GM18517 (cell line): ENCODE measurements around the gene KCNMB2.
A peak's percentile ranks its signal among the peaks of the same experiment; 100 is the strongest.

Source experiments
- ATAC-seq: cut with Tn5 transposase; IDR thresholded peaks from one replicate; pipeline ENCODE4 v1.9.1; 2021; ENCODE audit warnings: mild to moderate bottlenecking, moderate library complexity; ENCODE audit not compliant: unreplicated experiment

The KCNMB2 gene

DNA sequence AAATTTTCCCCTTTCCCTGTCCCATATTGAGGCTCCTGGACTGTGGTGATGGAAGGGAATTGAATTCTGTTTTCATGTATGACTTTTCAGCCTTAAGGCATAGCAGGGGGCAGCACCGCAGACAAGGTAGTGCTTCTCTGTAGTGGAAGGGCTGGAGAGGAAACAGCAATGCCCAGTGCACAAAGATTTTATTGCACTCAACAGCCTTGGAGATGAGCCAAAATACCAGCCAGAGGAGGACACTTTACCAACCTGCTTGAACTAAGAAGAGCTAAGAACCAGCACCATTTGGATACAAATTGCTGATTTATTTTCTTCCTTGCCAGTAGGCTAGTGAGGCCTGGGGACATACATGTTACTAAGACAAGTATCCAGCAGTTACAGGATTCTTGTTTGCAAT lies 98.7 kb downstream of the KCNMB2 start:
- no peak for ATAC-seq

DNA sequence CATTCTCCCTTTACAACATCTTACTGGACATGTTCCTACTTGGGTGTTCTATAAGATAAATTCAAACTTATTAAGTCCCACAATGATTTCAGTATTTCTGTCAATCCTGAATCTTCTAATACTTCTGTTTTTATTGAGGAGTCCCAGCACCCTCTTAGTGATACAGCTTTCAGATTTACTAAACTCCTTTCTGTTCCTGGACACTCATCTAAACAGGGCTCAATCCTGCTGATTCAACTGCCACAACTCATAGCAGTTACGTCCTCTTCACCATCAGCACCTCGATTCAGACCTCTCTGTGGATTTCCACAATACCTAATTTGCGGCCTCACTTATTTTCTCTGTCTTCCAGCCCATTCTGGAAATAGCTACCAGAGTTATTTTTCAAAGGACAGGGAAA lies 101.6 kb downstream of the KCNMB2 start:
- no peak for ATAC-seq

DNA sequence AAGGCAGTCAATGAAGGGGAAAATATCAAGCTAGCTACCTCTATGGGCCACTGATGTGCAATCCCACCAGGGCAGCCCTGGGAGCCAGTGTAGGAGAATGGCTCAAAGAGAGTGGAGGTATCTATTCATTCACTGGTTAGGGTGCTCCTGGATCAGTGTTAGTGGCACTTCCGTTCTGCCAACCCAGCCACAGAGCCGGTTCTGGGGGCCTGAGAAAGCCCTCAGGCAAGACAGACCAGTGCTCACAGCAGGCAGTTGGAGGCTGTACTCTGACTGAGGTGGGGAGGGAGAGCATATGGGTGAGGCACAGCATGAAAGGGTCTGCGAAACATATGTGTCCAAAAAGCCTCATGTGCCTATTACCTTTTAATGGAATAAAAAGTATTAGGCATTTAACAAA lies 109.3 kb downstream of the KCNMB2 start:
- ATAC-seq = no peak

DNA sequence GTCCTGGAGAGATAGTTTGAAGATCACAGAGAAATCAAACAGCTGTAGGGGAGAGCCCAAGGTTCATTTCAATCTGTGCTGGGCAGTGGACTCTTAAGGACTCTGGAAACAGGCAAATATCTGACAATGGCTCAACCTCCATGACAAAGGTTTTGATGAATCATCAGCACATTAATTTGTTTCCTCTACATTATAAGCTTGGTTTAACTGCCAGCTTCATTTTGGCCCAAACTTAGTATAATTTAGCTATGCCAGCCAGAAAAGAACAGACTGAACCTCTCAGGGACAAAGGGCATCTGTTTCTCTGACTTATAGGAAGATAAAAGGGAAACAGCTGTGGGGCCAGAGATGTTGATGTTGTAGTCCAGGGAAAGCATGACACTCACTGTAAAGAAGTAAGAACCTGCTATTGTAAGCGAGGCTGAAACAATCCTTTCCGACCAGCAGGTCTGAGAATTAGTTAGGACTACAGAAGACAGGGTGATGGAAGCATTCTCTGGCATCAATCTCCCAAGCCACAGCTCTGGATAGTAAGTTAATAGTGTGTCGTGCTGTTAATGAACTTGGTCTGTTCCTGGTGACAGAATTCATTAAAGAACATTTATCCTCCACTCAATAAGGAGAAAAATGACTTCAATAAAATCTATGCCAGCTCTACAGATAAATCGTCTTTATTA lies 110.1 kb downstream of the KCNMB2 start:
- ATAC-seq = no peak

DNA sequence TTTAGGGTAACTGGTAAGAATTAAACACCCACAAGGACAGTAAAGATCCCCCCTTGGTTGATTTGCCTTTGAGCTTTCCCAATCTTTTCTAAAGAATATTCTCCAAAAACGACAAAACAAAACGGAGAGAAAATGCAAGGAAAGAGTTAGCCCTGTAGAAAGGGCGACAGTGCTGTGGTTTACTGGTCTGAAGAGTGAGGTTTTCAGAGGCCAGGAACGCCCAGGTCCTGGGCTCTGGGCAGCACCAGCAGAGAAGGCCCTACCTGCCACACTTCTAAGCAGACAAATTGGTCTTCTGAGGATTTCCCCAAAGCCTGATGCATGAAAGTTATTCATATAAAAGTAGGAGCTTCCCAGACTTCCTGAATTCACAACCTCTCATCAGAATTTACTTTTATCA lies 119.3 kb downstream of the KCNMB2 start:
- ATAC-seq = no peak

DNA sequence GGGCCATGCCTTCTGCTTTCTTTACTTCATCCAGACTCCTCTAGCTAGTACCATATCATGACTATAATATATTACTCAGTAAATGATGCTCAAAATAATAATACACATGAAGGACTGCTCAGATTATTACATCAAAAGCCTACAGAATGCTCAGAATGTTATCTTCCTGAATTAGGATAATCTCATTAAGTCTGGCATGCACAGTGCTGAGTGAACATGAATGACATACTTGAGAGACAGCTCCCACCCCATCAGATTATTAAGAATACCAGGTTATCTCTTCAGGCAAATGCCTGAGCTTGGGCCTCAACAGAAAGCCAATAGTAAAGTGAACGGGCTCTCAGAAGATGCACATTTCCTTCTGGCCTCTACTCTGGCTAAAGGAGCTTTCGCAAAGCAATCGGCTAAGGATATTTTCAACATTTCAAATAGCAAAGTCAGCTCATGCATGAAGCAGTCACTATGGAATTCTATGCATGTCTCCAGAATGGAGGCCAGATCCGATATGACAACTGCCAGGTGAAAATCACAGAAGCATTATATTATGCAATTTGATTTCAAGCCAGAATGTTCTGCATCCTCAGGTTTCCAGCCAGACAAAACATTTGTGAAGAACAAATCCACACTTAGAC lies 122.6 kb downstream of the KCNMB2 start:
- ATAC-seq = no peak

DNA sequence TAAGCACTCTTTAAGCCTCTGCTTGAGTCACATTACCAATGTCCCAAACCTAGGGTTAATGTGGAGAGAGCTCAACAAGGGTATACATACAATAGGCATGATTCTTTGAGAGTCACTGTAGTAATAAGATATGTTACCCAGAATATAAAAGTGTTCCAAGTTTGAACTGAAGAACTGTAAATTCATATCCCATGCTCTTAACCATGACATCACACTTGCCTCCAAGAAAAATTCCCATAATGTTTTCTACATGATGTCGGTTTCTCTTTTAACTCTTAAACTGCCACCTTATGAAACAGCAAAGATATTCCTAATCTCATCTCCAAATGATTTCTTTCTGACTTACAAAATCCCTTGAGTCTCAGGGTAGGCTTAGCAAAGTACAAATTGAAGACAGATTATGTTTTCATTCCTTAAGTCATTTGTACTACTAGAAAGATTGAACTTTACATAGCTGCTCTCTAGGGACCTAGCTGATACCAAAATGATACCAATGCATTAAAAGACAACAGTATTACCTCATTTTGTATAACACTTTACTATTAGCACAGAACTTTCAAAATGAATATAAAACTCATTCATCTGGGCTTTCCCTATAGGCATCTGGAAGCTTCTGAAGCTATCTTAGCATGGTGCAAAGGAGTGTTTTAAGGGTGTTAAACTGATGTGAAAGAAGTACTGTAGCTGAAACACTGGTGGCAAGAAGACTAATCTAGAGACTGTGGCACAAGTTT lies 127.1 kb downstream of the KCNMB2 start:
- peak; percentile 79 for ATAC-seq

DNA sequence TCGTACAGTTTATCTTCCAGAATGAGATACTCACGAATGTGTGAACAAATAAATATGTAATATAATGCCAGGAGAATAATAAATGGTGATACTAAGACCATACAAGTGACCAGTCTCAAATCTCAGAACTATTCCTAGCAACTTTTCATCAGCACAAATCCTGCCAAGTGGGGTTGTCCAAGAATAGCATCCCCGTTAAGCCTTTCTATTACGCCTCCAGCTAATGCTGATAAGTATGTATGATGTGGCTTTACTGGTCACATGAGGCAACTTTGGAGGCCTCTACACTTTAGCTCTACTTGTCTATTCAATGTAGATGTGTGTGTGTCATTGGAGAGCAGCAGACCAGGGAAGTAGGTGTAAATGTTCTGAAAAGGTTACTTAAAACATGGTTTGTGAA lies 129.5 kb downstream of the KCNMB2 start:
- no peak for ATAC-seq

DNA sequence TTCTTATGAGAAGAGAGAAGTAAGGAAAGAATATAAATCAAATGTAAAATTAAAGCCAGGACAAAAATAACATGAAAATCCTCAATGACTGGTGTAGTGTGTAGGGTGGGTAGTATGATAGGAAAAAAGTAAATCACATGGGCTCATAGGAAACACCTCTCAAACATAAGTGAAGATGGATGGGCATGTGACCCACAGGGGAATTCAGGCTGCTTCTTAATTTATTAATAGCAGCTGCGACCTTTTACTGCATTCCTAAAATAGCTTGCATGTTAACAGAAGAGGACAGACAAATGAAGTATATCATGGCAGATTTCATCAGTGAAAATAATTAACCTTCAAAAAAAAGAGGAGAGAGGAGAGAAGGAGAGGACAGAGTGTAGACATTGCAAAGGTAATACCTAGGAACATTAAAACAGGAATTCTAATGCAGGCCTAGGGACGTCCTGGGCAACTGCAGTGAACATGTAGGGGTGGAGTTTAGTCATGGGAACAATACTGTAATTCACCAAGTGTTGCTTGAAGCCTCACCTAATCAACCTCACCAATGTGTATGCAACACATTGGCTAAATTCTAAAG lies 132.9 kb downstream of the KCNMB2 start:
- ATAC-seq = peak; percentile 15

DNA sequence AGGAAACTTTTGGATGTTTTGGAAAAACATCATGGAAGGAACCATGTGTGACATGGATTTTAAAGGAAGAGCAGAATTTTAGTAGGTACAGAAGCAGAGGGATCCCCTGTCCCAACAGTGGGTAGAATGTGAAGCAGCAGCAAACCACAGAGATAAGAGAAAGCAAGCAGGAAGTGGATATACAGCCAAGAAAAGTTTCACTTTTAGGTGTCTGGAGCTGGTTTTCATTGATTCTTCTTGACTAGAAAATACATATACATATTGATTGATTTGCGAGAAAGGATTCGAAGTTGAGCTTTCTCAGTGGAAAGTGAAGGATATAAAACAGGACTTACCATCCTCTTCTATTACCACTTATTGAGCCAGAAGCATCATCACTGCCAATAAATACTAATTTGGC lies 133.5 kb downstream of the KCNMB2 start:
- peak; percentile 59 for ATAC-seq

DNA sequence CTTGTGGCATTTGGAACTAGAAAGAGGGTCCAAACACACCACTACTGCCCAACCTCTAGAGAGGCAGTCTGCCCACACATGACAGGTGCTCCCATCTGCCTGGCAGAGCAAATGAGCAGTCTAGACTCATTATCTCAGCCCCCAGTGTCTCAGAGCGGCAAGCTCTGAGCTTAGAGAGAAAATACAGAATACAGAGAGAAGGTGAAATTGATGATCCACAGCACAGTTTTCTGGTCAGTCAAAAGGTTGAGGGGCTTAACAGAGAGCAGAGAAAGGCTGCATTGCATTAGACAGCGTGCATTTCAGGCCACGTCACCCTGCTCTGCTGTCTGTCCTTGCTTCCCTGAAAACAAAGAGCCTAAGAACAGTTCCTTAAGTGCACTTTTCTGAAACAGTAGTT lies 135.1 kb downstream of the KCNMB2 start:
- ATAC-seq = peak; percentile 36

DNA sequence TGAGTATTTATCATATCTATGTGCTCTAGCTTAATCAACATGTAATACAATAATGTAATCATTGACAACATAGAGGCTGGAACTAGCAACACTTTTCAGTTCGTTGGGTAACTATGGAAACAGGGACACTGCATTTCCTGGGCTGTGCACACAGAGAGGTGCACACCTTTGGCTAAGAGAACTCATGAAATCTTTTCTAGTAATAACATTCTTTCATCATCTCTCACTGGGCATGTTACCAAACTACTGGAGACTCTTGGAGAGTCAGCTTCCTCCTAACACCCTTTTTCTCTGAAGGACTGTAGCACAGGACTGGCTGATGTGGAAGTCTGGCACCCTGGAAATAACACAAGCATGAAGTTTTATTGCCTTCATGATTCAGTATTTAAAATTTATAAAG lies 135.6 kb downstream of the KCNMB2 start:
- ATAC-seq = peak; percentile 73

DNA sequence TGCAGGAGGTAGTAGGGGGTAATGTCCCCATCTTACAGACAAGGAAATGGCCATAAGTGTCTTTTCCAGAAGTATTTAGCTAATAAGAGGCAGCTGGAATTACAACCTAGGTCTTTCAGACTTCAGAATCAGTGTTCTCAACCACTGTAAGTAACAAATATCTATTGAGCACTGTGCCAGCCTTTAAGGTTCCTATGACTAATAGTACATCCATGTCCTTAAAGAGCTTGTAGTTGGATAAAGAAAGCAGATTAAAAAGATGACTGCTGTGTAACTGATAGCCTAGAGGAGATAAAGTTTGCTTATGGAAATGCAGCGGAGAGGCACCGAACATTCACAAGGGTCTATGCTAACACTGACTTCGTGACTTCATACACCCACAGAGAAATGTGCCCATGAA lies 136.0 kb downstream of the KCNMB2 start:
- ATAC-seq = no peak

DNA sequence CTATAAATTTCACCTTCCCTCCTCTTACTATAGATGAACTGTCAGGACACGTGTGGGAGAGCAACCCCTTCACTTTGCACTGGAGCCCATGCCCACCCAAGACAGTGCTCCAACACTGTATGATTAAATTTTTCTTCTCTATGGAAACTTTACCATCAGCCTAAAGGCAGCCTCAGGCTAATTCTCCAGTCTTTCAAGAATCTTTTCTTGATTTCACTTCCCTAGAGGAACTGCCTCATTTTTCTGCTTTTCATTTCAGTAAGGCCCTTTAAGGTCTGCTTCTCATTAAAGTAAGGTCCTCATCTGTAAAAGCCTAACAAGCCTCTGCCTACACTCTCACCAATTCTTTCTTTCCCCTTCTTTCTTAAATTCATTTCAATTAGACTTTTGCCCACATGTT lies 137.3 kb downstream of the KCNMB2 start:
- ATAC-seq = no peak

DNA sequence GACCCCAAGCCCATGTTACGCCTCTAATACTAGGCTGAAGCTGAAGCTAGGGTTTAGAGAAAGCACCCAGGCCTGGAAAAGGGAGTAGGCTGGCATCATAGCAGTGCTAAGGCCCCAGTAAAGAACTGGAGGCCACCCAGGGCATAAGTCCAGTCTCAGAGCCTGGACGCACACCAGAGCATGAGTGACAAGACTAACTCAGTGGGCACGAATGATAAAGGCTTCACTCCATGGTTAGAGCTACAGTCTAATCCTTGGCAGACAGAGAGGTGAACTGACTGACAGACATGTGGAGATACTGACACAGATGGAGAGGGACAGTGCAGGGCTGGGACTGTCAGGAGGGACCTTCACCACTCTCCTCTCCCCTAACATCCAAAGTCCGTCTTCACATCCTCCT lies 139.8 kb downstream of the KCNMB2 start:
- no peak for ATAC-seq

DNA sequence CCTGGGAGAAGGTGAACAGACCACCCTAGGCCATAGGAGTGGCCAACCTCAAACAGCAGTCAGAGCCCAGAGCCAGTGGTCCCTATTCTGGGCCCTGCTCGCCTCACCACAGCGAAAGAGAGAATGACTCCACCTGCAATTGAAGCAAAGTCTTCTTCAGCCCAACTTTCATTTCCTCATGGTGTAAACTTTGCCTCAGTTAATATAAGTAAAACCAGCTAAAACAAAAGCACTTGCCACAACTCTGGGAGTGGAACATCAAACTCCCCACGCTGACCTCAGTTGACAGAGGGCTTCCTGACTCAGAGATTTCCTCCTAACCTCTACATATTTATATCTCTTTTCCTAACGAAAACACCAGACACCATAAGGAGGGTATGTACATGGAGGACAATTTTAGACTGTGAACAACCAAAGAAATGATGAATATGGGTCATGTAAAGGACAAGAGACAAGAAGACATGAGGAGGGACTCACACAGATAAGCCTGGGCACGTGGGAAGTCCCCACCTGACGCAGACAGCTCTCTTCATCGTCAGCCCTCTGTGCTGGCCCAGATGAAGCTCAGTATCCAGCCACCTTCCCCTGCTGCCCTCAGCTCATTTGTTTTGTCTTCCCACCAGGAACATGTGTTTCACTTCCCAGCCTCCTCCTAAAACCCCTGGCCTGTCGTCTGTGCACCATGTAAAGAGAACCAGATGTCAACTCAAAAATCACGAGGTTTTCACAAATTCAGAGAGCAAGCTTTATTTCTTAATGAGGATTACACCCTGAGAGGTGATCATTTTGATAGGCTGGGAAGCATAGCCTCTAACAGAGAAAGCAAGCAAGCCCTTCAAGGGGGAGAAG lies 140.9 kb downstream of the KCNMB2 start:
- no peak for ATAC-seq

DNA sequence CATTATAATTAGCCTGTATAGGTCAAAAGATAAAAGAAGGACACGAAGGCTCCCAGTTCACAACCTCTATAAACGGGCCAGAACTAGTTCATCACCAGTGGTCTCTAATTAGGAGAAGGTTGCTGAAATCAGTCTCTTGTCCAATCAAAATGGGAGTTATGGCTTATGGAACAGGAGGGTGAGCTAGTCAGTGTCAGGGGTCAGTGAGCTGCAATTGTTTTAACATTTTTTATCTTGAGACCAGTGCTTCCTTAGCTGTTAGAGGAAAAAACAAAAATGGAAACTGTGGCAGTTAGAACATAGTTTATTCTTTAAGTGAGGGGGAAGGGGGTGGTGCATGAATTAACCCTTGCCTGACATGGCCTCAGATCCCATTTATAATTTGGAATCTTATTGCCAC lies 141.7 kb downstream of the KCNMB2 start:
- ATAC-seq = no peak

DNA sequence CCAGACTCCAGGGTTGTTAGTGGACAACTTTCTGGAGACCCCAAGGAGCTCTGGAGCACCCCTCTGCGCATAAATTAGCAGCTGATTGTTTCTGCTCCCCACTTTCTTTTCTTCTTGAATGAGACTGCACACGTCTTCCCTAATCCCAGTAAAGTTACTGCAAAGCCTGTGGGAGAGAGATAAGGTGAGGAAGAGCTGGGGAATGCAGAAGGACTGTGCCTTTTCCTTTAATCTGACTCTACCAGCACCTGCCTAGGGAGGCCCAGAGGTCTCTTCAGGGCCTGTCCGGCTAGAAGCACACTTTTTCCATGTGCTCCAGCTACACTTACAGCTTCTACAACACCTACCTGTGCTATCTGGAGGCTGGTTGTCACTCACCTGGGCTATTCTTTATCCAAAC lies 143.8 kb downstream of the KCNMB2 start:
- ATAC-seq = no peak

DNA sequence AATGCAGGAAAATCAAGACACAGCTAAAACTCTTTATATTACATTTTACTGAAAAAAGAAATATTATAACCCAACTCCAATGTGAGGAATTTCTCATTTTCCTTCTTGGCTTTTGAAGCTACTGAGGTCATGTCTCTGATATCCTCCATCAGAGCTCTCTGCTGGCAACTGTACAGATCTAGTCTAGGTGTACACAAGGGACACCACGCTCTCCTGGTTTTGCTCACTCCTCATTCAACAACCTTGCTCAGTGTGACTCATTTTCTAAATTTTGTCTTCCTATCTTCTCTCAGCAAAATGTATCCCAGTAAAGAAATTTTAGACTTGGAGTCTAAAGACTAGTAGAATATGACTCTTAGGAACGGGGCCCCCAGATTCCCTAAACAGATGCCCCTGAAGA lies 144.3 kb downstream of the KCNMB2 start:
- no peak for ATAC-seq

DNA sequence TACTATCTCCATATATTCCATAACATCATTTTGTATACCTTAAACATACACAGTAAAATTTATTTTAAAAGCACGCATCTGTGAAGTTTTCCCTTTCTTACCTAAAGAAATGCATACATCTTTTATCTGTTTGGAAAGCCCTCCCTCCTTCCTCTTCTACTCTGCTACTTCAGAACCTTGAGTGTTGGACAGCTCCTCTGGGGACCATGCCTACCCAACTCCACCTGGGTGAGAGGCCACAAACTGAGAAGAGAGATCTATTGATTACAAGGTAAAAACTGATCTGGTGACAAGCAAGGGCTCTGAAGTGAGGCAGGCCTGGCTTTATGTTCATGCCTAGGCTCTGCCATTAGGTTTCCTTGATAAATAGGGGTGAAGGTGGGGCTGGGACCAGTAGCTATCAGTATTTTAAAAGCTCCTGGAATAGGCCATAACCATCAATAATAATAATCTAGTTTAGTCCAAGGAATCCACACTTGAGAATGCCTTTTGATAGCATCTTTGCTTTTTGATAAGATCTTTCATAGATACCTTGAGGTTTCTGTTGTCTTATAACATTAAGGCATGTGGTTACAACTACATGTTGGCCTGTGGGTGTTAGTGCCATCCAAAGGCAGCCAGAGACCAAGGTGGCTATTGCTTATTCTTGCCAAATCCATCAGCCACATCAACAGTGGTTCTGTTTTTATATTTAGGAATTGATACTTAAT lies 148.8 kb downstream of the KCNMB2 start:
- ATAC-seq = no peak

DNA sequence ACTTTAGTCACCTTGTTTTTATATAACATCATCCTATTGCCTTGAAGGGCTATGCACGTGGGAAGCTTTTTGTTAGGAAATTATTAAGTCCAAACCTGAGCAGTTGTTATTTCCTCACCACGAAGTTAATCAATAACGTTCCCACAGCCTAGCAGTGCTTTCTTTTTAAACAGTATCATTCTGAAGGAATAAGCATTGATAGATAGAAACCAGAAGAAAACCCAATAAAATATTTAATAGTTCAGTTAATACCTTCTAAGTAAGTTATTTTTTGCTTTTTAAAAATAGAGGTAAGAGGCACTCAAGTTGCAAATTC lies 149.3 kb downstream of the KCNMB2 start:
- no peak for ATAC-seq
